Epidermal melanocyte (primary cell): ENCODE measurements around the gene QSOX1.

ENCODE experiments used
- DNase-seq: peaks from one replicate; pipeline ENCODE4 v3.0.0; 2011; ENCODE audit warnings: low spot score; ENCODE audit not compliant: insufficient read length

The QSOX1 gene

GRCh38 chr1:180233191-180234011, 78.7 kb downstream of the QSOX1 start:
- no peak for DNase-seq

DNA sequence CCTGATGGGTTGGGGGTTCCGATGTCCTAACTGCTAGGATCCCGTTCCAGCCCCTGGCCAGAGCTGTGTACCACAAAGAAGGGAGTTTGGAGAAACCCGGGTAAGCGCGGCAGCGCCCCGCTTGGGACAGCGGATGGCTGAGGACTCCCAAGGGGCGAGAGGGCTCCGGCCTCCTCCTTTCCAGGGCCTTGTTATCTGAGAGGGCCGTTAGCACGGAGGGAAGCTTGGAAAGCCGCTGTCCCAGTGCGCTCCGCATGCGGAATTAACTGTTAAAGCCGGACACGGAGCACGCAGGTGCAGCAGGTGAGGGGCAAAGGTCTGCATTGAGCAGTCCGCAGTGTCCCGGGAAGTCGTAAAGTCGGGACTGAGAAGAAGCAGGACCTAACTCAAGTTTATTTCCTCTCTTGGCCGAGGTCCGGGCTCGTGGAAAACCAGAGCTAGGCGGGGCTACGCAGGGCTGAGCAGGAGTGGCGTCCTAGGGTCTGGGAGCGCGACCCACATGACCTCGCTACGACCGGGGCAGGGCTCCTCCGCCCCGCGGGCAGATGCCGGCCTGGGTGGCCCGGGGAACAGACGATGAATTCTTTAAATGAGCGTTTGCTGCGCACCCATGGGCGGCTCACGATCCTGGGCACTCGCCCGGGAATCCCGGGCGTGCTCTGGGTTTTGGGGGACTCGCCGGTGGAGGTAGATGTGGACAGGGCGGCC, 79.9 kb downstream of the QSOX1 start:
- DNase-seq, result no peak

DNA sequence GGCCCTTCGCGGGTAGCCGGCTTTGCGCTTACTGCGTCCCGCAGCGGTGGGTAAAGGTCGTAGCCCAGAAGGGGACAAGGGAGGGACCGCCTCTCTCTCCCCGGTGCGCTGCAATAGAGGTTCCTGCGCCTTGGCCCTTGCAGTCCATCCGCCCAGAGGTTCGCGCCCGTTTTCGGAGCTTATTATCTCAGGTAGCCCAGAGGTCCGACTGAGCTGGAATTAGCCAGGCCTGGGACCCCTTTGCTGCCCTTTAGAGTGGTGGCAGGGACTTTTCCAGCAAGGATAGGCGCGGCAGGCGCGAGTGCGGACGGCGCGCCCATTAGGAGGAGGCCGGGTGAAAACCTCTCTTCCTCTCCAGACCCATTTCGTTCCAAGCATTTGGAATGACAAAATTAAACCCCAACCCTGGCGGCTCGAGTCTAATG, 80.4 kb downstream of the QSOX1 start:
- no peak for DNase-seq

GRCh38 chr1:180235502-180236239, 81.0 kb downstream of the QSOX1 start:
- no peak for DNase-seq

GRCh38 chr1:180236698-180237509, 82.2 kb downstream of the QSOX1 start:
- DNase-seq, result no peak

- DNase-seq, result no peak
Measured at GRCh38 chr1:180237869-180238476, 83.3 kb downstream of the QSOX1 start.

- no peak for DNase-seq
Measured at GRCh38 chr1:180238675-180239074, 84.0 kb downstream of the QSOX1 start.

GRCh38 chr1:180239145-180240096, 84.8 kb downstream of the QSOX1 start:
- no peak for DNase-seq

DNA sequence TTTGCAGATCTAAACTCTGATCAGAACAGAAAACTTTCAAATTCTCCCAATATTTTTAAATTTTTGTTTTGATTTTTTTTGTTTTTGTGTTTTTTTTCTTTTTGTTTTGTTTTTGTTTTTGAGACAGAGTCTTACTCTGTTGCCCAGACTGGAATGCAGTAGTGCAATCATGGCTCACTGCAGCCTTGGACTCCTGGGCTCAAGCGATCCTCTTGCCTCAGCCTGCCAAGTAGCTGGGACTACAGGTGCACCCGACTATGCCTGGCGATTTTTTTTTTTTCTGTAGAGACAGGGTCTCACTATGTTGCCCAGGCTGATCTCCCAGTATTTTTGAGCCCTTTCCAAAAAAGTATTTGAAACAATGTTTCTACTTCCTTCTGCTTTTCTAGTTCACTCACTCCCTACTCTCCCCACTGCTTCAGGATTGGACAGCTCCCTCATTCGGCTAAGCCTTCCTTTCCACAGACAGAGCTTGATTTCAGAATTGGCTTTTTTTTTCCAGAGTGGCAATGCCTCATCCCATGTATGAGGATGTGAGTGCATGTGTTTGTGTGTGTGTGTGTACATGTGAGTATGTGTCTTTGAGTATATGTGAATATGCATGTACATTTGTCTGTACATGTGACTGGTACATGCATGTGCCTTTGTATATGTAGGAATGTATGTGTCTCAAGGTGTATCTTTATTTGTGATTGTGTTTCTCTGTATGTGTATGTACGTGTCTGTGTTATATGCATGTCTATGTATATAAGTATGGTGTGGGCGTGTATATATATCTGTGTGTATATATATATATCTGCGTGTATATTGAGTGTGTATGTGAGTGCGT, 87.3 kb downstream of the QSOX1 start:
- no peak for DNase-seq

DNA sequence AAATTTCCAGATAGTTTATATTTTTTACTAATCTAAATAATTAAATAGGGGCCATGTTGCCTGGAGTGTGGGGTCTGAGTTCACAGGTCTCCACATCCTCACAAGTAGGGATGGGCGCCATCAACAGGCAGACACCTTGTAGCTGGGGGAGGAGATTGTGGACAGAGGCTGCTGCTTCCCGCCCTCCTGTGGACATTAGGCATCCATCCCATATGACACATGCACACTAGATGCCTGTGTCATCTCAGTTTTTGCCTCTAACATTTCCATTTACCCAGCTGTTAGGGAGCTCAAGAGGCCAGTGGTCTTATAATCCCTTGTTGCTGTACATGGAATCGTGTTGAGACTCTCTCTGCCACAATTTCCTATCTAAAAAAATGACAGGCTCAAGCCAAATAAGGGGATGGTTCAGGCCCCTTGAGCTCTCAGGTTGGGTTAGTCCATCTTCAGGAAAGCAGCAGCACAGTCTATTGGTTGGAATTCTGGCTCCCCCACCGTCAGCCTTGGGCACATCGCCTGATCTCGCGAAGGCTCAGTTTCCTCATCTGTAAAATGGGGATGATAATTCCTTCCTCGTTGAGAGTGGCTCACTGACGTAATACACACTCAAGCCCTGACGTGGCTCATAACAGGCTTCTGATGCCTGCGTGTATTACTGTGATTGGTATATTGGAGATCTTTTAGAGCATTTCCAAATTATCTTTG, 89.0 kb downstream of the QSOX1 start:
- DNase-seq, result no peak

DNA sequence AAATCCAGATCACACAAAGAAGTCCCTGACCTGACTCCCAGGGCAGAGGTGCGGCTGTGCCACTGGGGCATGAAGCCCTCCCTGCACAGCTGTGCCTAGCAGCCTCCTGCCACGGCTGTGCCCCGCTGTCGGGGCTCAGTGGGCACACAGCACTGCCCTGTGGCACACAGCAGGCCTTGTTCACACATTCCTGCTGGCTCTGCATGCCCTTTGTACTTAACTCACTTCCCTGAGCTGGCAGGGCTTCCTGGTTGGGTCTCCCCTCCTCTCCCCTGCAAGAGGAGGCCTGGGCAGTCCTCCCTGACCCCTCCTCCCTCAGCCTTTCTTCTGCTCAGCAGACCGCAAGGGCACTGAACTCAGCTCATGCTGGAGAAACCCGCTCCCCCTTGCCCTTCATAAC, 90.2 kb downstream of the QSOX1 start:
- DNase-seq, result no peak

DNA sequence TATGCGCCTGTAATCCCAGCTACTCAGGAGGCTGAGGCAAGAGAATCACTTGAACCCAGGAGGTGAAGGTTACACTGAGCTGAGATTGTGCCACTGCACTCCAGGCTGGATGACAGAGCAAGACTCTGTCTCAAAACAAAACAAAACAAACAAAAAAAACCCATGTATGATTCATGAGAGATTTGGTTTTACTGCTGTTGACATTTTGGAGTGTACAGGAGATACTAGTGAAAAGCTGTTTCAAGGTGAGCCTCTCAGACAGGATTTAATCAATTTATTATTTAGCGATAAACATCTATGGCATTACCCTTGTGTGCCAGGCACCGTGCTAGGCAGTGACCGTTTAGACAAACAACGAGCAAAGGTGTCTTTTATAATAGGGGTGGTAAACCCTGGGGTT, 91.9 kb downstream of the QSOX1 start:
- DNase-seq, result no peak

DNA sequence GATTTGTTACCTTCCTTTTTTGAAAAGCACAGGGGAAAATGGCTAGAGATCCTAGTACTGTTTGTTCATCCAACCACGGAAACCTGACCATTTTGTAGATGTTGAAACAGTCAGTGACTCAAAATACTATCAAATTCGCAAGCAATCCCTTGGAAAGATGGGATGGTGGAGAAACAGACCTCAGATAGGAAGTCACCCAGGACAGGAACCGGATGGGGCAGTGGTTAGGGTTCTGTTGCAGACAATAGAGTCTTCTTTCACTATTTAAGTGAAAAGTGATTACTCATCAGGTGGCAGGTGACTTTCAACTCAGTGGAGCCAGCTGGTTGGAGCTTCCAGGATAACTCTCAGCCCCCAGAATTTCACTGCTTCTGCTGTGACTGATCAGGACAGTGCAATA, 92.4 kb downstream of the QSOX1 start:
- no peak for DNase-seq

- DNase-seq, result no peak
Measured at GRCh38 chr1:180247580-180247979, 92.9 kb downstream of the QSOX1 start.

- DNase-seq, result no peak
Measured at GRCh38 chr1:180248176-180248575, 93.5 kb downstream of the QSOX1 start.

DNA sequence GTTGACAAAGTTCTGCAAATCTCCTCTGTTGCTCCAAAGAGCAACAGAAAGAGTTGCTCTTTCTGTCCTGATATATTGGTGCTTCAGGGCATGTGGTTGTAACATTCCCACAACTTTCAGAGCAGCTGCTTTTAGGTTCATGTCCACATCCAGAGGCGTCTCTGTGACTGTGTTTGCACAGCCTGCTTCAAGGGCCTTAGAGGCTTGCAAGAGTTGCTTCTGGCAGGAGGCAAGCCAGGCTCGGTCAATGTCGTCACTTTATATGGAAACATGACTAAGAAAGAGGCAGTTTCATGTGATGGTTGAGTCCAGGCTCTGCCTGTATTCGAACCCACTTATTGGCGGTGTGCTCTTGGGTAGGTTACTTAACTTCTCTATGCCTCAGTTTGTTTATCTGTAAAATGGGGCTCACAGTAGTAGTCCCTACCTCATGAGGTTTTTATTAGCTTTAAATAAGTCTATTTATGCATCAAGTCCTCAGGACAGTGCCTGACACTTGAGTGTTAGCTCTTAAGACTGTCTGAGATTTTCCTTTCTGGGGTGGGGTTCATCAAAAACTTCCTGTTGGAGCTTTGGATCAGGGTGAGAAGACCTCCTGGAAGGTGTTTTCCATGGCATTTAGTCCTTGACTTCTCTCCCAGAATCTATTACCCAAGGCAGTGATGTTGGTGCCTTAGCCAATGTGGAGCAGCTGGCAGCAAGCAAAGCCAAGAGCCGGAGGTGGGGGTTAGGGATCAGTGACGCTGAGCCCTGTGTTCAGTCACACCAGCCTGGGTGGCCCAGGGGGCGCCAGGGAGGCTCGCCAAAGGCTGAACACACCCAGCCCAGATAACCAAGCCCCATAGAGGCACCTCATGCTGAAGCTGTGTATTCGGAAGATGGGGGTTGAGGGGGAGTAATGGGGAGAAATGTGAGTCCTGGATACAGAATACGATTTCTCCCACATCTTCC, 94.3 kb downstream of the QSOX1 start:
- DNase-seq, result no peak
